Caco-2 (cell line): ENCODE results near the gene GNB5. TPM values are rescaled to one million over a fixed set of nuclear protein-coding genes. Genes with fewer than 3 reads are reported as not detected.

Experiments used
- BruUV-seq: library from RNA; stranded (reverse); fragments of 400-500 nt; replicated peaks from 2 replicates; lab custom pipeline; 2021; lab: Mats Ljungman, UMichigan
- CTCF ChIA-PET: fragments of 300-600 bp; sonication (Branson Sonifier 250); formaldehyde crosslinking; loops from one replicate; lab custom pipeline; 2022; ENCODE audit warnings: antibody characterized with exemption; lab: Charles Lee
- POLR2A ChIA-PET: fragments of 300-600 bp; sonication (Branson Sonifier 250); formaldehyde crosslinking; loops from one replicate; lab custom pipeline; 2022; ENCODE audit warnings: antibody characterized with exemption; lab: Charles Lee
- DNase-seq, 2 experiments: peaks; one replicate each; pipeline versions ENCODE4 v3.0.0 to v3.0.0-alpha.2; 2020 to 2022
- H3K27me3 ChIP-seq: replicated peaks from 2 replicates; pipeline ENCODE4 v1.6.0; 2011; ENCODE audit warnings: low read length; ENCODE audit not compliant: control insufficient read depth, insufficient read depth
- H3K36me3 ChIP-seq: 2 replicates; pipeline ENCODE4 v1.5.1; 2011; ENCODE audit warnings: low read length; ENCODE audit not compliant: control insufficient read depth, insufficient read depth
- H3K4me1 ChIP-seq: fragments of 250-450 bp; sonication (Bioruptor Pico); 2 replicates; pipeline ENCODE4 v1.5.1; 2020; ENCODE audit warnings: mild to moderate bottlenecking
- H3K4me3 ChIP-seq: 2 replicates; pipeline ENCODE4 v1.5.1; 2011; ENCODE audit warnings: low read depth, mild to moderate bottlenecking, control low read depth, low read length
- H3K9me3 ChIP-seq: fragments of 250-450 bp; sonication (Bioruptor Pico); 2 replicates; pipeline ENCODE4 v1.5.1; 2020; ENCODE audit warnings: mild to moderate bottlenecking, moderate library complexity
- H3K27ac Mint-ChIP-seq: one replicate; pipeline ENCODE4 v1.8.0; 2022; ENCODE audit warnings: mixed read lengths; ENCODE audit not compliant: unreplicated experiment
- H3K27me3 Mint-ChIP-seq: one replicate; pipeline ENCODE4 v1.8.0; 2022; ENCODE audit warnings: mixed read lengths; ENCODE audit not compliant: insufficient read depth, unreplicated experiment
- H3K36me3 Mint-ChIP-seq: one replicate; pipeline ENCODE4 v1.8.0; 2022; ENCODE audit warnings: mild to moderate bottlenecking, mixed read lengths; ENCODE audit not compliant: insufficient read depth, unreplicated experiment
- H3K4me1 Mint-ChIP-seq: one replicate; pipeline ENCODE4 v1.8.0; 2022; ENCODE audit warnings: low read depth, mixed read lengths; ENCODE audit not compliant: unreplicated experiment
- H3K4me3 Mint-ChIP-seq: one replicate; pipeline ENCODE4 v1.8.0; 2022; ENCODE audit warnings: mild to moderate bottlenecking, moderate library complexity, mixed read lengths; ENCODE audit not compliant: unreplicated experiment
- H3K9me3 Mint-ChIP-seq: one replicate; pipeline ENCODE4 v1.8.0; 2022; ENCODE audit warnings: mixed read lengths; ENCODE audit not compliant: unreplicated experiment
- CTCF ChIP-seq, 2 experiments: fragments of 200-600 bp in 1 of 2; IDR thresholded peaks; 1 replicate in 1 of 2; 2 replicates in 1 of 2; pipeline versions ENCODE4 v1.5.1 to v1.8.0; 2011 to 2022; ENCODE audit warnings: antibody characterized with exemption in 1 of 2, control low read depth in 1 of 2, inconsistent platforms in 1 of 2, low read depth in 1 of 2, low read length in 1 of 2, mild to moderate bottlenecking in 1 of 2, moderate library complexity in 1 of 2; ENCODE audit not compliant: insufficient read depth in 1 of 2, severe bottlenecking in 1 of 2, unreplicated experiment in 1 of 2
- intact Hi-C: fragments of 100-400 bp; cut with micrococcal nuclease; formaldehyde crosslinking; loops from one replicate; pipeline ENCODE4 v1.10.0; 2022; ENCODE audit not compliant: unreplicated experiment
- total RNA-seq: library from RNA; stranded (reverse); gene quantifications from 2 replicates; pipeline ENCODE4 v1.2.3, GENCODE V29; 2022

The GNB5 gene
- total RNA-seq, 1 experiment from 2014 or later, result 23.2 TPM

- H3K36me3 Mint-ChIP-seq, result no peaks in the 10 kb centered on the region
- no peaks in the 10 kb centered on the region for H3K4me1 Mint-ChIP-seq
Measured at GRCh38 chr15:52121896-52122295, 69.3 kb downstream of the GNB5 start.

DNA sequence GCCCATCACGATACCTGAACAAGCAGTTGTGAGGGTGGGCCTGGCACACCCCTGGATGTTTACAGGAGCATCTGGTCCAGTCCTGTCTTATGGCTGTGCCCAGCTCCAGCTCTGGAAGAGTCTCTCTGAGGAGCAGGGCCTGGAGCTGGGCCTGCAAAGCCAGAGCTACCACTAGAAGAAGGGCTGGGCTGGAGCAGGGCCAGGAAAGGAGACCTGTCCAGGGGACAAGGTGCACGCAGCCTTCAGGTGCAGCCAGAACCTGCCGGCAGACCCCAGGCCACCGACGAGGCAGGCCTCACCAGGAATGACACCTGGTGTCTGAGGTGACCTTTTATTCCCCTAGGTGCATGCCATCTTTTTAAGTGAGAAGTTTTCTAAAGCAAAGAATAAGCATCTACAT is 70.2 kb downstream of the GNB5 start:
- BruUV-seq, result no TSS peak
- Histone ChIP-seq H3K27me3 (no peaks in the 10 kb centered on the region), H3K4me3 (no peak overlapping the region), H3K9me3 (no peaks in the 10 kb centered on the region), H3K36me3 (no peaks in the 10 kb centered on the region), H3K4me1 (peaks cover 5% of the 10 kb centered on the region)
- Mint-ChIP-seq H3K36me3 (no peaks in the 10 kb centered on the region), H3K27ac (no peak overlapping the region), H3K9me3 (no peaks in the 10 kb centered on the region), H3K4me1 (peaks cover 5% of the 10 kb centered on the region), H3K27me3 (no peaks in the 10 kb centered on the region), H3K4me3 (no peak overlapping the region)
- no peak for TF ChIP-seq CTCF (IDR thresholded peaks at IDR 0.05; ENCODE audit: insufficient read depth in 1 of 2, low read depth in 1 of 2, low read length in 1 of 2, severe bottlenecking in 1 of 2, unreplicated experiment in 1 of 2)
- no peak for DNase-seq
- POLR2A ChIA-PET, result no interaction called here
- CTCF ChIA-PET, result interaction anchor here (0.7 to 1.0 kb wide), 2 partner anchors 42 to 145 kb away, joined by 3 to 4 read pairs; no protein-coding TSS in a partner anchor
- intact Hi-C loops, result no loop called here

More at GRCh38 chr15:52121896-52122295, 69.3 kb downstream of the GNB5 start:
- no peaks in the 10 kb centered on the region for H3K9me3 ChIP-seq
- no peak for TF ChIP-seq CTCF (IDR thresholded peaks at IDR 0.05; ENCODE audit: insufficient read depth in 1 of 2, low read depth in 1 of 2, low read length in 1 of 2, severe bottlenecking in 1 of 2, unreplicated experiment in 1 of 2)
- Mint-ChIP-seq H3K27me3 (no peaks in the 10 kb centered on the region), H3K4me3 (no peak overlapping the region), H3K9me3 (no peaks in the 10 kb centered on the region), H3K27ac (no peak overlapping the region)
- H3K36me3 ChIP-seq, result no peaks in the 10 kb centered on the region
- H3K4me1 ChIP-seq, result no peaks in the 10 kb centered on the region
- ChIA-PET POLR2A (no interaction called here), CTCF (no interaction called here)
- intact Hi-C loops, result no loop called here
- TSS peak; percentile 35 for BruUV-seq
- H3K27me3 ChIP-seq, result no peaks in the 10 kb centered on the region
- DNase-seq, result no peak
- no peak overlapping the region for H3K4me3 ChIP-seq

DNA sequence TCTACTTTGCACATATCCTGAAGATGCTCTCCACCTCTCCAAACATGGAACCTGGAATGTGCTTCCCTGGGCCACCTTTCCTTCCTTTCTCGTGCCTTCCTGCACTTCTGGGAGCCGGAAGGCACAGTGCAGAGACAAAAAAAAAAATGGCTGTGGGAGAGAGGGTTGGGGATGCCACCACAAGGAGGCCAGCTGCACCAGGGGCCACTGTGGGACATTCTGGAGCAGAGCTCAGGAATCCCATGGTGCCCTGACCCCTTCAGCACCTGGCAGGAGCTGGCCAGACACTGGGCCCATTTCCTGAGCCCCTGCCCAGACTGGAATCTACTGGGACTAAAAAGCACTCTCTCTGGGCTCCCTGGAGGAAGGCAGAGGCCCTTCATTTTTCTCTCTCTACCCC is 70.7 kb downstream of the GNB5 start:
- intact Hi-C loops, result no loop called here
- H3K4me3 ChIP-seq, result no peak overlapping the region
- H3K27me3 ChIP-seq, result no peaks in the 10 kb centered on the region
- H3K9me3 Mint-ChIP-seq, result no peaks in the 10 kb centered on the region
- ChIA-PET CTCF (interaction anchor here (0.7 to 1.0 kb wide), 2 partner anchors 42 to 145 kb away, joined by 3 to 4 read pairs; no protein-coding TSS in a partner anchor), POLR2A (no interaction called here)
- no peak for DNase-seq
- peaks cover 10% of the 10 kb centered on the region for H3K4me1 ChIP-seq
- no peak for TF ChIP-seq CTCF (IDR thresholded peaks at IDR 0.05; ENCODE audit: insufficient read depth in 1 of 2, low read depth in 1 of 2, low read length in 1 of 2, severe bottlenecking in 1 of 2, unreplicated experiment in 1 of 2)
- H3K4me1 Mint-ChIP-seq, result peaks cover 10% of the 10 kb centered on the region
- H3K4me3 Mint-ChIP-seq, result no peak overlapping the region
- H3K9me3 ChIP-seq, result no peaks in the 10 kb centered on the region
- H3K36me3 ChIP-seq, result no peaks in the 10 kb centered on the region
- H3K27me3 Mint-ChIP-seq, result no peaks in the 10 kb centered on the region
- H3K27ac Mint-ChIP-seq, result no peak overlapping the region
- BruUV-seq, result no TSS peak
- H3K36me3 Mint-ChIP-seq, result no peaks in the 10 kb centered on the region
